ENCODE measurements around the gene CTAG1A. TPM values are rescaled to one million over a fixed set of nuclear protein-coding genes. Genes with fewer than 3 reads are reported as not detected.

The CTAG1A gene
- total RNA-seq, 6 experiments from 2014 or later, result not detected

DNA sequence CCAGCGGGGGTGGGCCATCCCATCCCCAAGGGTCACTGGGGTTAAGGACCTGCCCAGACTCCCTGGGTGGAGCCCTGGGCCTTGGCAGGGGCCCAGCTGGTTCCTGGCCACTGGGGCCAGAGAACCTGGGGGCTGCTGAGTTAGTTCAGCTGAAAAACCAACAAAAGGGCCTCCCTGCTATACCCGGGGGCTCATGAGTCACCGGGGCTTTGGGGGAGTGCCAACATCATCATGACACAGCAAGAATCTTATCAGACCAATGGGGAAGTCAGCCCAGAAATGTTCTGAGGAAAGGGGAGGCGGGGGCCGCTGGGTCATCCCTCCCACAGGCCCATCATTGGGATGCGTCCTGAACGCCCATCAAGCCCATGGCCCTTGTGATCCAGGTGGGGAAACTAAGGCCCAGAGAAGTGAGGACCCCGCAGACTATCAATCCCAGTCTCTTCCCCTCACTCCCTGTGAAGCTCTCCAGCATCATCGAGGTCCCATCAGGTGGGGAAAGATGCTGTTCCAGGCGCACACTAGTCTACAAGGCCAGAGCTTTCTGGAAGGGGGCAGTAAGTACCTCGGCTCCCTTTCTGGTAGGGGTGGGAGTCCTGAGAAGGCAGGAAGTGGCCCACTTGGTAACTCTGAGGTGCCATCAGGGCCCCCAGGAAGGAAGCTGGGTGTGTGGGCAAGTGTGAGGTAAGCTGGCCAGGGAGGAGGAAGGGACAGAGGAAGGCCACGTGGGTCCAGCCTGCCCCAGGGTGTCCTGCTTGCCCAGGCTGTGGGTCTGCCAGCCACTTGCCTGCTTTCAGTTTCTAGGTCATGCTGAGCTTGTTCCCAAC is 42.8 kb upstream of the CTAG1A start:
- Mint-ChIP-seq H3K4me1 (ENCODE audit: low read depth) (peaks cover 48% of the 10 kb centered on the region), H3K27me3 (ENCODE audit: insufficient read depth) (no peaks in the 10 kb centered on the region), H3K4me3 (peak overlapping the region; percentile 58), H3K27ac (peak overlapping the region; percentile 99), H3K9me3 (no peaks in the 10 kb centered on the region), H3K36me3 (ENCODE audit: low read depth) (peaks cover 22% of the 10 kb centered on the region)
- TF ChIP-seq, protein P1, sequence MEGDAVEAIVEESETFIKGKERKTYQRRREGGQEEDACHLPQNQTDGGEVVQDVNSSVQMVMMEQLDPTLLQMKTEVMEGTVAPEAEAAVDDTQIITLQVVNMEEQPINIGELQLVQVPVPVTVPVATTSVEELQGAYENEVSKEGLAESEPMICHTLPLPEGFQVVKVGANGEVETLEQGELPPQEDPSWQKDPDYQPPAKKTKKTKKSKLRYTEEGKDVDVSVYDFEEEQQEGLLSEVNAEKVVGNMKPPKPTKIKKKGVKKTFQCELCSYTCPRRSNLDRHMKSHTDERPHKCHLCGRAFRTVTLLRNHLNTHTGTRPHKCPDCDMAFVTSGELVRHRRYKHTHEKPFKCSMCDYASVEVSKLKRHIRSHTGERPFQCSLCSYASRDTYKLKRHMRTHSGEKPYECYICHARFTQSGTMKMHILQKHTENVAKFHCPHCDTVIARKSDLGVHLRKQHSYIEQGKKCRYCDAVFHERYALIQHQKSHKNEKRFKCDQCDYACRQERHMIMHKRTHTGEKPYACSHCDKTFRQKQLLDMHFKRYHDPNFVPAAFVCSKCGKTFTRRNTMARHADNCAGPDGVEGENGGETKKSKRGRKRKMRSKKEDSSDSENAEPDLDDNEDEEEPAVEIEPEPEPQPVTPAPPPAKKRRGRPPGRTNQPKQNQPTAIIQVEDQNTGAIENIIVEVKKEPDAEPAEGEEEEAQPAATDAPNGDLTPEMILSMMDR (IDR thresholded peaks at IDR 0.05), result no peak
- DNase-seq, result peak; percentile 88

- TF ChIP-seq, protein P1 (IDR thresholded peaks at IDR 0.05), result no peak
- Mint-ChIP-seq H3K4me1 (ENCODE audit: low read depth) (peaks cover 48% of the 10 kb centered on the region), H3K9me3 (no peaks in the 10 kb centered on the region), H3K27ac (peak overlapping the region; percentile 99), H3K27me3 (ENCODE audit: insufficient read depth) (no peaks in the 10 kb centered on the region), H3K36me3 (ENCODE audit: low read depth) (peaks cover 24% of the 10 kb centered on the region), H3K4me3 (peak overlapping the region; percentile 36)
- no peak for DNase-seq
Measured at GRCh38 chrX:154542723-154543424, 42.1 kb upstream of the CTAG1A start.

GRCh38 chrX:154545673-154546274 is 39.2 kb upstream of the CTAG1A start:
- no peak for DNase-seq
- Mint-ChIP-seq H3K27me3 (ENCODE audit: insufficient read depth) (no peaks in the 10 kb centered on the region; the same call in 1 of the 2 replicates), H3K27ac (peak overlapping the region; percentile 73), H3K36me3 (ENCODE audit: low read depth) (peaks cover 33% of the 10 kb centered on the region), H3K4me3 (peak overlapping the region; percentile 88), H3K4me1 (ENCODE audit: low read depth) (peaks cover 59% of the 10 kb centered on the region), H3K9me3 (no peaks in the 10 kb centered on the region)
- TF ChIP-seq, protein P1 (IDR thresholded peaks at IDR 0.05), result no peak

DNA sequence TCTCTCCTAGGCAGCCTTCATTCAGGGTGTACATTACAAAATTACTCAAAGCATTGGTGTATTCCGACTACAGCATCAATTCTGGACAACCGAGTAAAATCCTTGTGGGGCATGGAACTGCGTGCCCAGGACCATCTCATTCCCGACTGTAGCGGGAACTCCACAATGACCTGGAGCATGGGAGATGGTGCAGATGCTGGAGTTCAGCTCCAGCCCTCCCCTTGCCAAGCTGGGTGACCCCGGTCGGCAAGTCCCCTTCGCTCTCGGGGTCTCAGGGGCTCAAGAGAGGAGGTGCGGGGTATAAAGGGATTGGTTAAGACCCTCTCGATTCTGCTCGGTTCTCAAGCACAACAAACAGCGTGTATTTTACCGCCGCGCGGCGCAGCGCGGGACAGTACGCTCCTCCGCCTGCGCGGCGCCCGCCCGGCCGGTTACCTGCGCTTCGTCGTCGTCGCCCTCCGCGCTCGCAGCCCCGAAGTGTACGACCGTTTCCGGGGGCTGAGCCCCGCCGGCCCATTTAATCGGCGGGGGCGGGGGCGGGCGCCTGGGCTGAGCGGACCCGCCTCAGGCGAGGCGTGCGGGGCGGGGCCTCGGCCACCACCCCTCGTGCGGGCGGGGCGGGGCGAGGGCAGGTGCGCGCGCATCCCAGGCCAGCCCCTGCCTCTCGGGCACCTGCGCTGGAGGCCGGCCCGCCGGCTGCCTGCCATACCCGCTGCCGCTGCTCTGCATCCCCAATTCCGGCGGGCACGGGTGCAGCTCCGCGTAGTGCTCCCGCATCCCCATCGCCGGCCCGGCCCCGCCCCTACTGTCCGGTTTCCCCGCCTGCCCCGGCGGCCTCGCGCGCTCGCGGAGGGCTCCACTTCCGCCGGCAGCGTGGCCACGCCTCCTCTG is 38.3 kb upstream of the CTAG1A start, which contains the start of gene G6PD:
Gene G6PD (minus strand): TSS at position 493 of the 891 bp plus-strand sequence. CDS start 691 bp downstream, outside the sequence.
- H3K27me3 Mint-ChIP-seq (ENCODE audit: insufficient read depth), result no peaks in the 10 kb centered on the region; the same call in 1 of the 2 replicates

More for the DNA sequence above, 38.3 kb upstream of the CTAG1A start, which contains the start of gene G6PD:
- DNase-seq, result no peak
- Mint-ChIP-seq H3K4me3 (peak within 1 kb of the TSS; percentile 97), H3K4me1 (ENCODE audit: low read depth) (peaks cover 51% of the 10 kb centered on the region), H3K36me3 (ENCODE audit: low read depth) (peaks cover 33% of the 10 kb centered on the region), H3K9me3 (no peaks in the 10 kb centered on the region), H3K27ac (peak within 1 kb of the TSS; percentile 98)
- TF ChIP-seq, protein P1 (IDR thresholded peaks at IDR 0.05), result no peak; the same call in 1 of the 2 replicates

Data from HFFc6 (cell line).